ENCODE measurements around the gene TEP1. TPM values are rescaled to one million over a fixed set of nuclear protein-coding genes. Genes with fewer than 3 reads are reported as not detected.

TEP1 gene
- total and polyA plus RNA-seq, 2 of the 13 experiments (the other 11 are each of a cell fraction or from before 2014, with no cell fraction given), result 11.0 to 12.8 TPM

GRCh38 chr14:20429801-20430669 lies 16.7 kb upstream of the TEP1 start (continued):
- peak; percentile 79 for TF ChIP-seq ZNF280D (CRISPR knock-in tag; IDR thresholded peaks at IDR 0.05)
- TF ChIP-seq ZNF446 (CRISPR knock-in tag; IDR thresholded peaks at IDR 0.05), result peak; percentile 71; the same call in 1 of the 2 replicates
- TF ChIP-seq, protein P1, sequence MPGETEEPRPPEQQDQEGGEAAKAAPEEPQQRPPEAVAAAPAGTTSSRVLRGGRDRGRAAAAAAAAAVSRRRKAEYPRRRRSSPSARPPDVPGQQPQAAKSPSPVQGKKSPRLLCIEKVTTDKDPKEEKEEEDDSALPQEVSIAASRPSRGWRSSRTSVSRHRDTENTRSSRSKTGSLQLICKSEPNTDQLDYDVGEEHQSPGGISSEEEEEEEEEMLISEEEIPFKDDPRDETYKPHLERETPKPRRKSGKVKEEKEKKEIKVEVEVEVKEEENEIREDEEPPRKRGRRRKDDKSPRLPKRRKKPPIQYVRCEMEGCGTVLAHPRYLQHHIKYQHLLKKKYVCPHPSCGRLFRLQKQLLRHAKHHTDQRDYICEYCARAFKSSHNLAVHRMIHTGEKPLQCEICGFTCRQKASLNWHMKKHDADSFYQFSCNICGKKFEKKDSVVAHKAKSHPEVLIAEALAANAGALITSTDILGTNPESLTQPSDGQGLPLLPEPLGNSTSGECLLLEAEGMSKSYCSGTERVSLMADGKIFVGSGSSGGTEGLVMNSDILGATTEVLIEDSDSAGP (CRISPR knock-in tag; IDR thresholded peaks at IDR 0.05; ENCODE audit: borderline replicate concordance), result peak; percentile 54; the same call in 1 of the 2 replicates
- TF ChIP-seq ATAD3A (CRISPR knock-in tag; IDR thresholded peaks at IDR 0.05), result no peak
- no peak for TF ChIP-seq ZNF337 (CRISPR knock-in tag; IDR thresholded peaks at IDR 0.05; ENCODE audit: borderline replicate concordance, low read depth)
- TF ChIP-seq RARA (CRISPR knock-in tag; IDR thresholded peaks at IDR 0.05), result peak; percentile 54
- TF ChIP-seq ZFX (CRISPR knock-in tag; IDR thresholded peaks at IDR 0.05; ENCODE audit: low read depth), result peak; percentile 79
- peak; percentile 56; the same call in 1 of the 2 replicates for TF ChIP-seq SMAD1 (CRISPR knock-in tag; IDR thresholded peaks at IDR 0.05; ENCODE audit: borderline replicate concordance, low read depth)
- peak; percentile 35; the same call in 1 of the 2 replicates for TF ChIP-seq RXRB (CRISPR knock-in tag; IDR thresholded peaks at IDR 0.05; ENCODE audit: borderline replicate concordance)
- TF ChIP-seq MXI1 (IDR thresholded peaks at IDR 0.05; ENCODE audit: borderline replicate concordance, low read depth, low read length), result peak; percentile 52; the same call in 1 of the 3 replicates
- TF ChIP-seq SUZ12 (IDR thresholded peaks at IDR 0.05; ENCODE audit: low read depth, low read length), result no peak
- peak; percentile 62; the same call in 1 of the 2 replicates for TF ChIP-seq NFKB2 (CRISPR knock-in tag; IDR thresholded peaks at IDR 0.05; ENCODE audit: borderline replicate concordance)
- peak; percentile 83; the same call in 1 of the 2 replicates for TF ChIP-seq MYC (CRISPR knock-in tag; IDR thresholded peaks at IDR 0.05; ENCODE audit: borderline replicate concordance)
- TF ChIP-seq, protein P2, sequence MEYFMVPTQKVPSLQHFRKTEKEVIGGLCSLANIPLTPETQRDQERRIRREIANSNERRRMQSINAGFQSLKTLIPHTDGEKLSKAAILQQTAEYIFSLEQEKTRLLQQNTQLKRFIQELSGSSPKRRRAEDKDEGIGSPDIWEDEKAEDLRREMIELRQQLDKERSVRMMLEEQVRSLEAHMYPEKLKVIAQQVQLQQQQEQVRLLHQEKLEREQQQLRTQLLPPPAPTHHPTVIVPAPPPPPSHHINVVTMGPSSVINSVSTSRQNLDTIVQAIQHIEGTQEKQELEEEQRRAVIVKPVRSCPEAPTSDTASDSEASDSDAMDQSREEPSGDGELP (IDR thresholded peaks at IDR 0.05; ENCODE audit: borderline replicate concordance, low read depth), result 0 out of 2 replicates have a peak, but pooled peaks have one; percentile 33
- TF ChIP-seq PAXIP1 (CRISPR knock-in tag; conservative IDR thresholded peaks at IDR 0.05), result peak; percentile 43; the same call in 1 of the 2 replicates
- TF ChIP-seq HNRNPLL (IDR thresholded peaks at IDR 0.05; ENCODE audit: low read depth, low read length, poor library complexity, severe bottlenecking), result peak; percentile 98
